Activated B cell treated with CpG ODN at 0.5 μM for 24 hours (primary cell): ENCODE measurements around the gene EPB41L1. TPM values are rescaled to one million over a fixed set of nuclear protein-coding genes. Genes with fewer than 3 reads are reported as not detected.

Experiments used
- ATAC-seq: fragments of 200-7000 bp; cut with Tn5 transposase; one replicate; pipeline ENCODE4 v1.10.0; 2021; ENCODE audit warnings: low read depth, mild to moderate bottlenecking, moderate library complexity
- CTCF ChIA-PET: fragments of 350-600 bp; sonication (Branson Sonifier 250); formaldehyde crosslinking; loops from one replicate; lab custom pipeline; 2021; ENCODE audit warnings: antibody characterized with exemption; lab: Charles Lee
- POLR2A ChIA-PET: fragments of 350-600 bp; sonication (Branson Sonifier 250); formaldehyde crosslinking; loops from one replicate; lab custom pipeline; 2021; ENCODE audit warnings: antibody characterized with exemption; lab: Charles Lee
- DNase-seq: peaks from one replicate; pipeline ENCODE4 v3.0.0; 2022
- H3K27ac Mint-ChIP-seq: one replicate; pipeline ENCODE4 v1.8.0; 2020; ENCODE audit warnings: mixed read lengths
- H3K27me3 Mint-ChIP-seq: one replicate; pipeline ENCODE4 v1.8.0; 2021; ENCODE audit warnings: mixed read lengths
- H3K36me3 Mint-ChIP-seq: one replicate; pipeline ENCODE4 v1.8.0; 2021; ENCODE audit warnings: low read depth, mixed read lengths
- H3K4me1 Mint-ChIP-seq: one replicate; pipeline ENCODE4 v1.8.0; 2021; ENCODE audit warnings: mixed read lengths
- H3K4me3 Mint-ChIP-seq: one replicate; pipeline ENCODE4 v1.8.0; 2020; ENCODE audit warnings: mild to moderate bottlenecking, mixed read lengths
- H3K9me3 Mint-ChIP-seq: one replicate; pipeline ENCODE4 v1.8.0; 2020; ENCODE audit warnings: mixed read lengths
- intact Hi-C: fragments of 100-400 bp; cut with micrococcal nuclease; formaldehyde crosslinking; loops from one replicate; pipeline ENCODE4 v1.15.1; 2024
- total RNA-seq: library from RNA; stranded (reverse); gene quantifications from 2 replicates; pipeline ENCODE4 v1.2.3, GENCODE V29; 2022
- TF ChIP-seq, protein P1 (sequence below): fragments of 200-600 bp; IDR thresholded peaks from one replicate; pipeline ENCODE4 v1.8.0; 2022; ENCODE audit warnings: antibody characterized with exemption, mild to moderate bottlenecking

EPB41L1 gene
- total RNA-seq, 1 donor from 2014 or later = 0.64 TPM

DNA sequence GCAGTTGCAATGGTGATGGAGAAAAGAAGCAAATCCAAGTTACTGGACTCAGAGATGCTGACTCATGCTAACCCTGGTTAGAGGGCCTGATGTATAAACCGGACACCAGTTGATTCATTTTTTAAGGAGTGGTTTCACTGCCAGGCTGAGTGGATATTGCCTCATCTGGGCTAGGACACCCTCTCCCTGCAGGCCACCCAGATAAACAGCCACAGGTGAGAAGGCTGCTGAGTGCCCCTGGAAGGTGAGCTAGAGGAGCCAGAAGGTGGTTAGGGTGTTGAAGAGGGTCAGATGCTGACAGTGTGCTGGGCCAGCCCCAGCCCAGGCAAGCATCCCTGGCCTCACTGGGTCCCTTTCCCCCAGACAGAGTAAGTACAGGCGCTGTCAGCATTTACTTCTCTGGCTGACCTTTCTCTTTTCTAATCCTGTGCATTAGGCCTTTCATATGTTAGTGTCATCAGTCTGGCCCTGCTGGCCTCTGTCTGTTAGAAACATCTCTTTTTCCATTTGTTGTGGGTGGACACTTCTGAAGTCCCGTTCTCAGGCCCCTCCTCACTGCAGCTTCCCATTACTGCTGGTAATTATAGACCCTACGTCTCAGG is 13.5 kb downstream of the EPB41L1 start:
- H3K27ac Mint-ChIP-seq = no peak overlapping the region
- DNase-seq = no peak
- H3K9me3 Mint-ChIP-seq = no peaks in the 10 kb centered on the region
- TF ChIP-seq, protein P1, sequence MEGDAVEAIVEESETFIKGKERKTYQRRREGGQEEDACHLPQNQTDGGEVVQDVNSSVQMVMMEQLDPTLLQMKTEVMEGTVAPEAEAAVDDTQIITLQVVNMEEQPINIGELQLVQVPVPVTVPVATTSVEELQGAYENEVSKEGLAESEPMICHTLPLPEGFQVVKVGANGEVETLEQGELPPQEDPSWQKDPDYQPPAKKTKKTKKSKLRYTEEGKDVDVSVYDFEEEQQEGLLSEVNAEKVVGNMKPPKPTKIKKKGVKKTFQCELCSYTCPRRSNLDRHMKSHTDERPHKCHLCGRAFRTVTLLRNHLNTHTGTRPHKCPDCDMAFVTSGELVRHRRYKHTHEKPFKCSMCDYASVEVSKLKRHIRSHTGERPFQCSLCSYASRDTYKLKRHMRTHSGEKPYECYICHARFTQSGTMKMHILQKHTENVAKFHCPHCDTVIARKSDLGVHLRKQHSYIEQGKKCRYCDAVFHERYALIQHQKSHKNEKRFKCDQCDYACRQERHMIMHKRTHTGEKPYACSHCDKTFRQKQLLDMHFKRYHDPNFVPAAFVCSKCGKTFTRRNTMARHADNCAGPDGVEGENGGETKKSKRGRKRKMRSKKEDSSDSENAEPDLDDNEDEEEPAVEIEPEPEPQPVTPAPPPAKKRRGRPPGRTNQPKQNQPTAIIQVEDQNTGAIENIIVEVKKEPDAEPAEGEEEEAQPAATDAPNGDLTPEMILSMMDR = no peak
- CTCF ChIA-PET = no interaction called here
- ATAC-seq = no peak
- no peak overlapping the region for H3K4me3 Mint-ChIP-seq
- no peaks in the 10 kb centered on the region for H3K27me3 Mint-ChIP-seq
- intact Hi-C loops = no loop called here
- POLR2A ChIA-PET = no interaction called here
- no peaks in the 10 kb centered on the region for H3K36me3 Mint-ChIP-seq
- H3K4me1 Mint-ChIP-seq = peaks cover 10% of the 10 kb centered on the region

DNA sequence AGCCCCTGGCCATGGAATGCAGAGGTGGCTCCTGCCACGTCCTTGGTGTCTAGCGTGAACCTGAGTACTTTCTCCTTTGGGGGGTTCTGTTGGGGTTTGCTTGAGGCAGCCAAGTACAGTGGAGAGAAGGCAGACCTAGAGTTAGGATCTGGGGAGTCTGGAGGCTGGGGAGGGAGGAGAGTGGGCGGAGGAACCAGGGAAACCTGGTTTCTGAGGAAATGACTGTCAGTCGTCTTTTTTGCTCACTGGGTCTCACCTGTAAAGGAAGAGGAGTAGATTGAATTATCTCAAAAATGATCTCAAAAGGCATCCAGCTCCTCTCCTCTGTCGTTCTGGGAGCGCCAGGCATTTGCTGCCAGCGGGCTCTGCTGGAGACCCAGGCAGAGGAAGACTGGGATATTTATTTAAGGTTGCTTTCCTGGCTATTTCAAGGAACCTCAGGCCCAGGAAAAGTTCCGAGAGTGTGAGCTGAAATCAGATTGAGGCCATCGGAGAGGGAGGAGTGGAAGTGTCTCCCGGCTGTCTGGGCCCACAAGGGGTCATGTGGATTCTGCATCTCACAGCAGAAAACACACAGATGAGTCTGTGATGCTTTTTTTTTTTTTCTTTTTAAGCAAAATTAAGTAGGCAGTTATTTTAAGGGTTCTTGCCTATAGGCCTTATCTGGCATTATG is 16.1 kb downstream of the EPB41L1 start:
- H3K9me3 Mint-ChIP-seq = no peaks in the 10 kb centered on the region
- H3K36me3 Mint-ChIP-seq = no peaks in the 10 kb centered on the region
- TF ChIP-seq, protein P1 = no peak
- H3K27ac Mint-ChIP-seq = no peak overlapping the region
- POLR2A ChIA-PET = no interaction called here
- CTCF ChIA-PET = no interaction called here
- DNase-seq = no peak
- peaks cover 8% of the 10 kb centered on the region for H3K4me1 Mint-ChIP-seq
- ATAC-seq = no peak
- peaks cover 2% of the 10 kb centered on the region for H3K27me3 Mint-ChIP-seq
- intact Hi-C loops = no loop called here
- H3K4me3 Mint-ChIP-seq = no peak overlapping the region

DNA sequence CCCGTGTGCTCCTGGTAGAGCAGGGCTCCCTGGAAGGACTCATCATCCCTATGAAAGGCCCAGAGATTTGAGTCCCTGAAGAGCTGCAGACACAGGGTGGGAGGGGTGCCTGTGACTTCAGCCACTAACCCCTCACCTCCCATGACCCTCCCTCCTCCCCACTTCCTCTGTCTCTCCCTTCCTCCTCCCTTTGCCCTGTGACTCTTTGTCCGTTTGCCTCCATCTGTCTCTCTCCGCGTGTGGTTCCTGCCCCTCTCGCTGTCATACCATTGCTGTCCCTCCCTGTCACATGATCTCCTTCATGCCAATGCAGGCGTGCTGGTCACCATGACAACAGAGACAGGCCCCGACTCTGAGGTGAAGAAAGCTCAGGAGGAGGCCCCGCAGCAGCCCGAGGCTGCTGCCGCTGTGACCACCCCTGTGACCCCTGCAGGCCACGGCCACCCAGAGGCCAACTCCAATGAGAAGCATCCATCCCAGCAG is 19.0 kb downstream of the EPB41L1 start:
- ChIA-PET CTCF (no interaction called here), POLR2A (no interaction called here)
- intact Hi-C loops = no loop called here
- TF ChIP-seq, protein P1 = no peak
- H3K4me1 Mint-ChIP-seq = peaks cover 2% of the 10 kb centered on the region
- no peak overlapping the region for H3K27ac Mint-ChIP-seq
- no peak overlapping the region for H3K4me3 Mint-ChIP-seq
- no peaks in the 10 kb centered on the region for H3K36me3 Mint-ChIP-seq
- DNase-seq = no peak
- H3K27me3 Mint-ChIP-seq = peaks cover 9% of the 10 kb centered on the region
- no peaks in the 10 kb centered on the region for H3K9me3 Mint-ChIP-seq
- peak; percentile 37 for ATAC-seq

DNA sequence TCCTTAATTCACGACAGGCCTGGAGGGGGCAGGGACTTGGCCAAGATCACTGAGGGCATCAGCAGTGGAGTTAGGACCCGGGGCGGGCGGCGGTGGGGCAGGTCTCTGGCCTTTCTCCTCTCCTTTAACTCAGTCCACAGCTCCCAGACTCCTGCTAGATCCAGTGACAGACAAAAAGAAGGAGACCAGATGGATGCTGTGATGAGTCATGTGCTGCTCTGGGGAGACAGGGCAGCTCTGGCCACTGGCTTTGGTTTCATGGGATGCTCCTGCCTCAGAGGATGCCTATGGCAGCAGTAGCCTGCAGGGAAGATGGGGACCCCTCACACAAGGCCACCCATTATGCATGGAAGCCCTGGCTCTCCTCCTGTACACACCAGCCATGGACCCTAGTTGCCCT is 20.5 kb downstream of the EPB41L1 start:
- no peaks in the 10 kb centered on the region for H3K9me3 Mint-ChIP-seq
- H3K27ac Mint-ChIP-seq = no peak overlapping the region
- CTCF ChIA-PET = interaction anchor here (0.7 kb wide), 1 partner anchor 120 kb away, joined by 3 read pairs; no protein-coding TSS in a partner anchor
- TF ChIP-seq, protein P1 = no peak
- ATAC-seq (no peak), DNase-seq (no peak)
- no peak overlapping the region for H3K4me3 Mint-ChIP-seq
- intact Hi-C loops = no loop called here
- peaks cover 2% of the 10 kb centered on the region for H3K4me1 Mint-ChIP-seq
- POLR2A ChIA-PET = no interaction called here
- no peaks in the 10 kb centered on the region for H3K36me3 Mint-ChIP-seq
- H3K27me3 Mint-ChIP-seq = peaks cover 9% of the 10 kb centered on the region

DNA sequence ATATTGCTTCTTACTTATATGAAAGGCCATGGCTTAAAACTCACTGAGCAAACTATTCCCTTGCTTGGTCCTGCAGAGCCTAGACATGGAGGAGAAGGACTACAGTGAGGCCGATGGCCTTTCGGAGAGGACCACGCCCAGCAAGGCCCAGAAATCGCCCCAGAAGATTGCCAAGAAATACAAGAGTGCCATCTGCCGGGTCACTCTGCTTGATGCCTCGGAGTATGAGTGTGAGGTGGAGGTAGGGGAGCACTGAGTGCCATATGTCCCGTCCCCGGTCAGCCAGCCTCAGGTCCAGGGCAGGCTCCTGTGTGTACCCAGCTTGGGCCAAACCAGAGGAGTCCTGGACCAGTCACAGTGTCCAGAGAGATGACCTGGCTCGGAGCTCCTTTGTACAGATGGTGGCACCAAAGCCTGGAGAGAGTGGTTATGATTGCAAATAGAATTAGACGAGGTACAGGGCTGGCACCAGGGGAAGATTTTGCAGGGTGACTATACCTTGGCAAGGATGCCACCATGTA is 21.0 kb downstream of the EPB41L1 start:
- ATAC-seq (no peak), DNase-seq (no peak)
- intact Hi-C loops = no loop called here
- CTCF ChIA-PET = no interaction called here
- H3K9me3 Mint-ChIP-seq = no peaks in the 10 kb centered on the region
- no peak overlapping the region for H3K4me3 Mint-ChIP-seq
- TF ChIP-seq, protein P1 = no peak
- POLR2A ChIA-PET = no interaction called here
- H3K27me3 Mint-ChIP-seq = peaks cover 9% of the 10 kb centered on the region
- no peaks in the 10 kb centered on the region for H3K36me3 Mint-ChIP-seq
- H3K27ac Mint-ChIP-seq = no peak overlapping the region
- H3K4me1 Mint-ChIP-seq = peaks cover 2% of the 10 kb centered on the region
